ENCODE results near the gene NOTCH1.

The NOTCH1 gene

DNA sequence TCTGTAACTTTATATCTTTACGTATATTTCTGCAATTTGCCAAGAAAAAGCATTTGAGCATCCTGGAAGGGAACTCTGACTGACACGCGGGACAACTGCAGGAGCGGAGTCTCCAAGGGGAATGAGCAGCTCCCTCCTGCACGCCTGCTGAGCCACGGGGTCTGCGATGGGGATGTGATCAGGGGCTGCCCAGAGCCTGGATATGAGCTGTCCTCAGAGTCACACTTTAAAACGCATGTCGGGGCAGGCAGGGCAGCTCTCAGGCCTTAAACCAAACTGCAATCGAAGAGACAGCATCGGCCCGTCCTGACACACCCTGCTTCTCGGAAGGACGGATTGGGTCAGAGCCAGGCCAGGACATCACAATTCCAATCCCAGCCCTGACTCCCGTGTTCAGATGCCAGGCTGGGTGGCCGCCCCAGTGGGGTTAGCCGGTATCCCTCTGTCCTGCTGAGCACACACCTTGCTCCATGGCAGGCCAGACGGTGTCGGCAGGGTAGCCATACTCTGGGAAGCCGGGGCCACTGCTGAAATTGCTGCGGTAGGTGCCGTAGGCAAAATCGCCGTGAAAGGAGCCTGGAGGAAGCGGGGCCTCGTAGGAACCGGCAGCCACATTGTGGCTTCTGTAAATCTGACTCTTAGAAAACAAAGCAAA is 80.2 kb downstream of the NOTCH1 start:
- no peak for DNase-seq (ENCODE audit: low read depth, low spot score)

DNA sequence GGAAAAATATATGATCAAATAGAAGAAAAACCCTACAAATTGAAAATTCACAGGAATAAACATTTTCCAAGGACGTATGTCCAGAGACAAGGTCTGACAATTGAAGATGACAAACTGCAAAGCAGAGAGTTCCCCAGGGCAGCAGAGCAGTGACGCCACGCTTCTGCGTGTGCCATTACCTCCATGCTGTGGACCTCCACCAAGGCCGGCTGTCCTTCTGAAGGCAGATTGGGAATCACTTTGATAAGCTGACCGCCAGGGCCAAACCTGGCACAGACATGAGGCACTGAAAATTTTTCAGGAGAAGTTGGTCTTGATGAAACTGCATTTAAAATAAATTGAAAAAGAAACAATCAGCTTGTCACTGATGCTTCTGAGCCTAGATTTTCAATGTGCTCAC is 81.6 kb downstream of the NOTCH1 start:
- DNase-seq (ENCODE audit: low read depth, low spot score): no peak

DNA sequence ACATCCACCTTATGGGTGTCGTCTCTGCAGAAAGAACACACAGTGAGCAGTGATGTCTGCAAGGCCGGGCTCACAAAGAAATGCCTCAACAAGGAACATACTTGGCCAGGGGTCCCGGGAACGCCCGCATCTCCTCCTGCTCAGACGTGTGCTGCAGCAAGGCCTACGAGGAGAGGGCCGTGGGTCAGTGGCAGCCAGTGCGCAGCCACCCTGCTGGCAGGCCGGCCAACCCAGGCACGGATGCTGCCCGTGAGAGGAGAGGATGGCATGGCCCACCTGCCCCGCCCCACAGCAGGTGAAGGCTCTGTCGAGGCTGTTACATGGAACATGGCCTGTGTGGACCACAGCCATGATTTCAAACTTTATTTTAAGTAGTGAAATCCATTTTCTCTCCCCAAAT is 82.3 kb downstream of the NOTCH1 start:
- no peak for DNase-seq (ENCODE audit: low read depth, low spot score)

DNA sequence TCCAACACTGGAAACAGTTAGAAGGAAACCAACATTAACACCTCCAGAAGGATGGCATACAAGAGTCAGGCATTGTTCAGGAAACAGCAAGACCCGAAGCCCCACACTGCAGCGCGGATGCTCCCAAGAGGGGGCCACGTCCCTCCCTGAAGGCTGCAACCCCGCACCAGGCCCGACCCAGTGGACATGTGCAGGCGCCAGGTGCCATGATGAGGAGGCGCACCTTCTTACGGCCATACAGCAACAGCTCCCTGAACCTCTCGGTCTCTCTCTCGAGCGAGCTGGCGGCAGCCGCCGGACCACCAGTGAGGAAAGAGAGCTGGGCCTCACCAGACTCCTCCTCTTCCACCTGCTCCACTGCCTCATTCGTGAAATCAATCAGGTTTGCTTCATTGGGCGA is 83.2 kb downstream of the NOTCH1 start:
- no peak for DNase-seq (ENCODE audit: low read depth, low spot score)

DNA sequence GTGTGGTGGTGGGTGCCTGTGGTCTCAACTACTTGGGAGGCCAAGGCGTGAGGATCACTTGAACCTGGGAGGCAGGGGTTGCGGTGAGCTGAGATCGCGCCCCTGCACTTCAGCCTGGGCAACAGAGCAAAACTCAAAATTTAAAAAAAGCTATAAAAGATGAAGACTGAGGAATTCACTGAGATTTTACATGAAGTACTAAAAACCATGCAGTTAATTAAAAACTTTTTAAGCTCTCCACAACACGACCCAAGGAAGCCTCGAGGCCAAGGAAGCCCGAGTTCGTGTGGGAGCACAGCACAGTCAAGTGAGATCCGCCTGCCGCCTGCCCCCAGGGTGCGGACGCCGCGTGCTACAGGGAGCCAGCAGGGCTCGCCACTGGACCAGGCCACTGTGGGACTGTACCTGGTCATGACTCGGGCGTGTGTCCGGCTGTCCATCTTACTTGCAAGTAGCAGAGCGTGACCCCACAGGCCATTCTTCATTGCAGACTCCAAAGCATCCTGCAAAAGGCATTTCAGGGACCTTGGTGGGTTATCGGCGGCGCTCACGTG is 85.0 kb downstream of the NOTCH1 start:
- no peak for DNase-seq (ENCODE audit: low read depth, low spot score)

- no peak for DNase-seq (ENCODE audit: low read depth, low spot score)
These were observed 86.4 kb downstream of the NOTCH1 start for GRCh38 chr9:136459425-136459824.

- no peak for DNase-seq (ENCODE audit: low read depth, low spot score)
These were observed 88.5 kb downstream of the NOTCH1 start for GRCh38 chr9:136457326-136457725.

DNA sequence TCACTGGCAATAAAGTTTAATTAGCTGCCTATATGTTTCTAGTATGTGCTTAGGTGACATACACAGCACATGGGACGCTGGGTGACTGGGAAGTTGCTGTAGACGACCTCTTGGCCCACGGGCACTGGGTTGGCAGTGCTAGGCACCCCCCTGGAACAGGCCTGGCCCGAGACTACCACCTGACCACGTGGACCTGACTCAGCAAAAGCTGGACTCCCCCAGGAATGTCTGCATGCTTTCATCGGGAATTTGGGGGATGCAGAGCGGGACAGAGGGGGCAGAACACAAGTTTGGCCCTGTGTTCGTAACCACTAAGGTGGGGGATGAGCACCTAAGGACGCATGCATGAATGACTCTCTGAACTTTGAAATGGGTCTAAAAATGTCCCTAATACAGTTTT is 89.6 kb downstream of the NOTCH1 start:
- no peak for DNase-seq (ENCODE audit: low read depth, low spot score)

DNA sequence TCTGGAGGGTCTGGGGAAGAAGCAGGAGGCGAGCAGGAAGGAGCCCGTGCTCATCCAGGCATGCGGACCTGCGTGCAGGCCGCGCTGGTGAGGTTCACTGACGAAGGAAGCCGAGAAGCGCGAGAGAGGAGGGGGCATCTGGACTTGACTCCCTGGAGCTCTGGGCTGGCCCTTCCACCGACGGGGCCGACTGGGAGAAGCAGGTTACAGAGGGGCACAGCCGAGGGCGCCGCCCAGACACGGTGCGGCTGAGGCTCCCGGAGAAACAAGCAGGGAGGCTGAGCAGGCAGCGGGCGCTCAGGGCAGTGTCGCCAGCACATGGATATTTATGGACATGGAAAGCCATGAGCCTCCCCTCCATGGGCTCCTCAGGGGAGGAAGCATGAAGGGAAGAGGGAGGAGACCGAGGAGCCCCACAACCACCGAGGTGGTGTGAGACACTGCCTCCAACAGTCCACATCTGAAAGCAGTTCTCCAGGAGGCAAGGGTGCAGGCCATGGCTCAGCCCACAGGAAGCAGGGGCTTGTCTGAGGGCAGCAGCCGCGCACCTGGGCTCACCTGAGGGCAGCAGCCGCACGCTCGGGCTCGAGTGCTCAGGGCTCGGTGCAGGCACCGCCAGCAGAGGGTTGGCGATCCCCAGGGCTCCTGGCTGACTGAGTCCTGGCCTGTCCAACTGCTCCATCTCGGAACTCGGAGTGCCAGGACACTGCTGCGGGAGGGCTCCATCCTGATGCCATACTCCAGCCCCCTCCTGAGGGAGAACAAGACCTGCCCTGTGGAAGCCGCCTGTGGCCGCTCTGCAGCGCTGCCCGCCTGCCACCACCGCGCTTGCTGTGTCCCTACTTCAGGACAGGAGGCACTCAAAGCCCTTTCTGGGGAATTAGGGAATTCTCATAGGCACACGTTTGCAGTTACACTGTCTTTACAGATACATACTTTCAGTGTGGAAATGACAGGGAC is 90.5 kb downstream of the NOTCH1 start:
- DNase-seq (ENCODE audit: low read depth, low spot score): no peak

- DNase-seq (ENCODE audit: low read depth, low spot score): no peak
These were observed 91.6 kb downstream of the NOTCH1 start for GRCh38 chr9:136454026-136454796.

GRCh38 chr9:136453326-136453725 is 92.5 kb downstream of the NOTCH1 start:
- no peak for DNase-seq (ENCODE audit: low read depth, low spot score)

- no peak for DNase-seq (ENCODE audit: low read depth, low spot score)
These were observed 94.5 kb downstream of the NOTCH1 start for GRCh38 chr9:136451221-136451877.

- no peak for DNase-seq (ENCODE audit: low read depth, low spot score)
These were observed 97.2 kb downstream of the NOTCH1 start for GRCh38 chr9:136448655-136449054.

DNA sequence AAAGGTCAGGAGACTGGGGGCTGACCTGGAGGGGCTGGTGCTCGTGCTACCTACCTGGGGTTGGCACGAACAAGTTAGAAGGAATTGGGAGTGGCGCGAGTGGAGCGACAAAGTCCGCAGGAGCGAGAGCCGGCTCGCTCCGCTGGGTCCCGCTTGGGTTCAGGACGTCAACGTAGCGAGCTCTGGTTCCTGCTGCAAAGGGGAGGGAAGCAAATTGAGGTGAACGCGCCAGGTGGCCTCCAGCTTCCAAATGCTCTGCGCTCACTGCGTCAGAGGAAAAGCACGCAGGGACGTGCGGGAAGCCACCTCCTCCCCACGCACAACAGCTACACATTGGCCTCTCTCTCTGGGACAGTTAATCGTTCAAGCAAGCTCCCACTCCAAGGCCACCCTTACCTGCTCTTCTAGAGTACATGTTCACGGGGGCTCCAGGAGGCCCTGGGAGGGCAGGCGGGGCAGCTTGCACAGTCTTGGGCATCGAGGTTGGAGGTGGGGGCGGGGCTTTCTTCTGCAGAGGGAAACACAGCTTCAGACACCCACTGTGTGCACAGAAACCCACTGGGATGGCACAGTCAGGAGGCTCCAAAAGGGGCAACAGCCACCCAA is 98.6 kb downstream of the NOTCH1 start:
- no peak for DNase-seq (ENCODE audit: low read depth, low spot score)

GRCh38 chr9:136445799-136446198 is 100.0 kb downstream of the NOTCH1 start:
- DNase-seq (ENCODE audit: low read depth, low spot score): no peak
